ENCODE results near the gene SERTAD2.

The SERTAD2 gene

DNA sequence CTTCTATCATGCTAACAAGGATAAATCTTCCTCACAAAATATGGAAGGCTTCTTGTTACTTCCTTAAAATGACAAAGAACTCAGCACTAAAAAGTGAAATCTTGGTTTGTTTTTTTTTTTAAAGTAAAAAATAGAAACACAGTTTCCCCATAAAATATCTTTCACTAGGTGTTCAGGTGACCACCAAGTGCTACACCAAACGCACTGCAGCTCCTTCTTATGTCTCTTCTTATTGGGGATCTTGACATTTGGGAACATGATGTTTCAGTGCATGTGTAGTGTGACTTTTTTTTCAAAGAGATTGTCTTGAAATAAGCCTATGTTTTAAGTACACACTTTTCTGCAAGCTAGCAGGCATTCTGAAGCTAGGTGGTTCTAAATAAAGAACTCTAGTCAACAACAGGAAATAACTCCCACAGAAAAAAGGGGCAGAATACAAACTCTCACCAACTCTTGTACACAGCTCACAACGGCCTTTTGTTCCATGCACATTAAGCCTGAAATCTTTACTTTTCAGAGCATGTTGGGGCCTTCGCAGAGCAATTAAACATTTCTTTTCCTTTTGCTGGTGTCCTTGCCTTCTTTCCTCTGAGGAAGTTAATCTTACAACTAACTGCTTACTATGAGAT lies 13.2 kb upstream of the SERTAD2 start:
- no peak for DNase-seq (ENCODE audit: low spot score)
- TF ChIP-seq, protein P1, sequence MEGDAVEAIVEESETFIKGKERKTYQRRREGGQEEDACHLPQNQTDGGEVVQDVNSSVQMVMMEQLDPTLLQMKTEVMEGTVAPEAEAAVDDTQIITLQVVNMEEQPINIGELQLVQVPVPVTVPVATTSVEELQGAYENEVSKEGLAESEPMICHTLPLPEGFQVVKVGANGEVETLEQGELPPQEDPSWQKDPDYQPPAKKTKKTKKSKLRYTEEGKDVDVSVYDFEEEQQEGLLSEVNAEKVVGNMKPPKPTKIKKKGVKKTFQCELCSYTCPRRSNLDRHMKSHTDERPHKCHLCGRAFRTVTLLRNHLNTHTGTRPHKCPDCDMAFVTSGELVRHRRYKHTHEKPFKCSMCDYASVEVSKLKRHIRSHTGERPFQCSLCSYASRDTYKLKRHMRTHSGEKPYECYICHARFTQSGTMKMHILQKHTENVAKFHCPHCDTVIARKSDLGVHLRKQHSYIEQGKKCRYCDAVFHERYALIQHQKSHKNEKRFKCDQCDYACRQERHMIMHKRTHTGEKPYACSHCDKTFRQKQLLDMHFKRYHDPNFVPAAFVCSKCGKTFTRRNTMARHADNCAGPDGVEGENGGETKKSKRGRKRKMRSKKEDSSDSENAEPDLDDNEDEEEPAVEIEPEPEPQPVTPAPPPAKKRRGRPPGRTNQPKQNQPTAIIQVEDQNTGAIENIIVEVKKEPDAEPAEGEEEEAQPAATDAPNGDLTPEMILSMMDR (IDR thresholded peaks at IDR 0.05; ENCODE audit: extremely low read depth, insufficient read depth, missing control alignments) = no peak
- in situ Hi-C loops (cut with MboI; ENCODE audit: low pct_unique_long_range_greater_than_20kb, low sequenced_read_pairs, unreplicated experiment) = no loop called here

DNA sequence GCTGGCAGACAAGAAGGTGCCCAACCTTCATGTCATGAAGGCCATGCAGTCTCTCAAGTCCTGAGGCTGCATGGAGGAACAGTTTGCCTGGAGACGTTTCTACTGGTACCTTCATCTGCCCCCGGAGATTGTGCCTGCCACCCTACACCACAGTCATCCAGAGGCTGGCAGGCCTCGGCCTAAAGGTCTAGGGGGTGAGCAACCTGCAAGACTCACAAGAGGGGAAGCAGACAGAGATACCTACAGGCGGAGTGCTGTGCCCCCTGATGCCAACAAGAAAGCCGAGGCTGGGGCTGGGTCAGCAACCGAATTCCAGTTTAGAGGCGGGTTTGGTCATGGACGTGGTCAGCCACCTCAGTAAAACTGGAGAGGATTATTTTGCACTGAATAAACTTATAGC lies 12.0 kb upstream of the SERTAD2 start:
- DNase-seq (ENCODE audit: low spot score) = no peak
- in situ Hi-C loops (cut with MboI; ENCODE audit: low pct_unique_long_range_greater_than_20kb, low sequenced_read_pairs, unreplicated experiment) = no loop called here
- TF ChIP-seq, protein P1 (IDR thresholded peaks at IDR 0.05; ENCODE audit: extremely low read depth, insufficient read depth, missing control alignments) = no peak

DNA sequence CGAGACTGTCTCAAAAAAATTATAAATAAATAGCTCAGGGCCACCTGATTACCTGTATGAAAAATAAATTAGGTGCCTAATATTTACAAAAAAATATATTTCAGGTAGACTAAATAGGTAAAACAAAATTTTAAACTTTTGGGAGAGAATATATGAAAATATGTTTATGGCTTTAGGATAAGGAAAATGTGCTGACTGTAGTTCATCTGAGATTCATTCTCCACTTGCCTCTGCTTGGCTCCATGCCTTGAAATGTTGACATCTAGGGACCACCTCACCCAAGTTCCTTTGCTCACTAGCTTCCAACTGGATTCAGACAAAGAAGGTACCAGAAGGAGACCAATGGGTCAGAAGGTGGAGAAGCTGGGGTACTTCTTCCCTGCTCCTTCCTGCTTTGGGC lies 9.7 kb upstream of the SERTAD2 start:
- TF ChIP-seq, protein P1 (IDR thresholded peaks at IDR 0.05; ENCODE audit: extremely low read depth, insufficient read depth, missing control alignments) = no peak
- DNase-seq (ENCODE audit: low spot score) = no peak
- in situ Hi-C loops (cut with MboI; ENCODE audit: low pct_unique_long_range_greater_than_20kb, low sequenced_read_pairs, unreplicated experiment) = no loop called here

DNA sequence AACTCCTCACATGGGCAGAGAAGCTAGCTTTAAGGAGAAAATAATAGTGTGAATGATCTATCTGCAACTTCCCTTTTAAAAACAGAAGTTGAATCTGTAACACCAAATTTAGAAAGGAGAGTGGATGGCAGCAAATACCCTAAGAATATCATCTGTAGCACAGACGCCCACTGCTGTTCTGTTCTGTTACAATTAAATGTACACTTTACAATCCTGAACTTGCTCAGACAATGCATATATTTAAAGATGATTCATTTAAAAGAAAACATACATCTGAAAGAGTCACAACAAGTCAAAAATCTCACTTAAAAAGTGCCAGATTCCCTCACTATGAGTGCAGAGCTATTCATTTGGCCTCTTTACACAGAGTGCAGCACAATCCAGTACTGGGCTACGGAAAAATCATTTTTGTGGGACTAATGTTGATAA lies 8.0 kb upstream of the SERTAD2 start:
- in situ Hi-C loops (cut with MboI; ENCODE audit: low pct_unique_long_range_greater_than_20kb, low sequenced_read_pairs, unreplicated experiment) = no loop called here
- TF ChIP-seq, protein P1 (IDR thresholded peaks at IDR 0.05; ENCODE audit: extremely low read depth, insufficient read depth, missing control alignments) = no peak
- DNase-seq (ENCODE audit: low spot score) = no peak

DNA sequence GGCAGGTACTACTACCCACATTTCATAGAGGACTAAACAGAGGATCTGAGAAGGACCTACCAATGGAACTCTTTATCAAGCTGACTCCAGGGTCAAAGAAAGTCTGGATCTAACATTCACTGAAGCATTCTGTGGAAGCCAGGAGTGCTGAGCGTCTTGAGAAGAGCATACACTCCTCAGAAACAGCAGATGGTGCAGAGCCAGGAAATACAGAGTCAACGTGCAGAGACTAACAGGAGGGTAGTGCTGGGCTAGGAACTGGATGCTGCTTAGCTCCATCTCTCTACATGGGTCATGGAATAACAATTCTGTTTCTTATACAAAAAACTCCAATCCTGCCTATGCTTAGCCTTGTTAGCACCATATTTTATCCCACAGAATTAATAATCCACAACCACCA lies 5.5 kb upstream of the SERTAD2 start:
- in situ Hi-C loops (cut with MboI; ENCODE audit: low pct_unique_long_range_greater_than_20kb, low sequenced_read_pairs, unreplicated experiment) = loop anchor here (10.0 kb wide), 2 partner anchors 86 to 176 kb away; no protein-coding TSS in a partner anchor
- no peak for DNase-seq (ENCODE audit: low spot score)
- TF ChIP-seq, protein P1 (IDR thresholded peaks at IDR 0.05; ENCODE audit: extremely low read depth, insufficient read depth, missing control alignments) = no peak

DNA sequence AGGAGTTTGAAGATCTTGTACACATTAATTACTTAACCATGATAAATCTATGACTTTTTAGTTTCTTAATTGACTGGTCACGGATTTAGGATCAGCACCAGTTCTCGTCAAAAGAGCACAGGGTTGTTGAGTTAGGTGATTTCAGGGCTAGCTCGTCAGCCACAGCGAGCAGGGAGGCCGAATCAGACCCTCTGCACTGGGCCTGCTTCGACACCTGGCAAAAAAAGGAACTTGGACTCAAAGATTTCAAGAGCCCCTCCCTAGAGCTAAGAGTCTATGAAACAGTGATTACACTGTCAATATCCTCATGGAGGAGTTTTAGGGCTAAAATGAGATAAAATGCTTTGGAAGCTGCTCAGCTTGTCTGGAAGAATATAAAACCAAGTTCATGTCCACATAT lies 4.6 kb upstream of the SERTAD2 start:
- in situ Hi-C loops (cut with MboI; ENCODE audit: low pct_unique_long_range_greater_than_20kb, low sequenced_read_pairs, unreplicated experiment) = loop anchor here (10.0 kb wide), 2 partner anchors 87 to 177 kb away; no protein-coding TSS in a partner anchor
- TF ChIP-seq, protein P1 (IDR thresholded peaks at IDR 0.05; ENCODE audit: extremely low read depth, insufficient read depth, missing control alignments) = no peak
- no peak for DNase-seq (ENCODE audit: low spot score)

Data from GM13977 (cell line).